T-helper 1 cell treated with Interleukin-12 subunit alpha and Interleukin-12 subunit beta and Interleukin-4 antibody, amounts not matched to agents 30 μg/mL and 1 μg/mL, for 36 hours (primary cell): Measurements from ENCODE around the gene CALN1.

Experiments used
- H3K27ac Mint-ChIP-seq: one replicate; pipeline ENCODE4 v1.8.0; 2021; ENCODE audit warnings: mild to moderate bottlenecking, mixed read lengths
- H3K27me3 Mint-ChIP-seq: one replicate; pipeline ENCODE4 v1.8.0; 2021; ENCODE audit warnings: low read depth, mixed read lengths
- H3K36me3 Mint-ChIP-seq: one replicate; pipeline ENCODE4 v1.8.0; 2021; ENCODE audit warnings: low read depth, mixed read lengths
- H3K4me1 Mint-ChIP-seq: one replicate; pipeline ENCODE4 v1.8.0; 2021; ENCODE audit warnings: low read depth, mixed read lengths
- H3K4me3 Mint-ChIP-seq: one replicate; pipeline ENCODE4 v1.8.0; 2021; ENCODE audit warnings: mild to moderate bottlenecking, moderate library complexity, mixed read lengths
- H3K9me3 Mint-ChIP-seq: one replicate; pipeline ENCODE4 v1.8.0; 2021; ENCODE audit warnings: mixed read lengths

Gene CALN1

GRCh38 chr7:72040641-72041040, 371.5 kb downstream of the CALN1 start:
- Mint-ChIP-seq H3K36me3 (no peaks in the 10 kb centered on the region), H3K27ac (no peak overlapping the region), H3K4me1 (no peaks in the 10 kb centered on the region), H3K4me3 (no peak overlapping the region), H3K9me3 (peaks cover 35% of the 10 kb centered on the region), H3K27me3 (no peaks in the 10 kb centered on the region)

DNA sequence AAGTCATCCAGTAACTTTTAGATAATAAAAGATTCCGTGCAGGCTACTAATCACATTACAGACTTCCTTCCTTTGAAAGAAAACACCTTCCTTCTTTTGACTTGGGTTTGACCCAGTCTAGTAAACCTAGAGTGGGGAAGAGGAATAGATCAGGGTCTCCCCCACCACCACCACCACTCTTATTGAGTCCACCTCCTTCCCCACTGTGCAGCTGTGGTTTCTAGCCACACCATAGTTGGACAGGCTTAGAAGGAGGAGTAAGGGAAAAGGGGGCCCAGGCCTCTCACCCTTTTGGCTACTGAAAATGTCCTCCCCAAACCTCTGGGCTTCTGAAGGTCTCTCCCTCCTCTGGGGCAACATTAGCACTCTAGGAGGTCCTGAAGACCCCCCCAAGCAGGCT, 372.7 kb downstream of the CALN1 start:
- no peaks in the 10 kb centered on the region for H3K4me1 Mint-ChIP-seq
- no peaks in the 10 kb centered on the region for H3K36me3 Mint-ChIP-seq
- H3K9me3 Mint-ChIP-seq = peaks cover 28% of the 10 kb centered on the region
- no peak overlapping the region for H3K27ac Mint-ChIP-seq
- H3K4me3 Mint-ChIP-seq = no peak overlapping the region
- H3K27me3 Mint-ChIP-seq = no peaks in the 10 kb centered on the region

DNA sequence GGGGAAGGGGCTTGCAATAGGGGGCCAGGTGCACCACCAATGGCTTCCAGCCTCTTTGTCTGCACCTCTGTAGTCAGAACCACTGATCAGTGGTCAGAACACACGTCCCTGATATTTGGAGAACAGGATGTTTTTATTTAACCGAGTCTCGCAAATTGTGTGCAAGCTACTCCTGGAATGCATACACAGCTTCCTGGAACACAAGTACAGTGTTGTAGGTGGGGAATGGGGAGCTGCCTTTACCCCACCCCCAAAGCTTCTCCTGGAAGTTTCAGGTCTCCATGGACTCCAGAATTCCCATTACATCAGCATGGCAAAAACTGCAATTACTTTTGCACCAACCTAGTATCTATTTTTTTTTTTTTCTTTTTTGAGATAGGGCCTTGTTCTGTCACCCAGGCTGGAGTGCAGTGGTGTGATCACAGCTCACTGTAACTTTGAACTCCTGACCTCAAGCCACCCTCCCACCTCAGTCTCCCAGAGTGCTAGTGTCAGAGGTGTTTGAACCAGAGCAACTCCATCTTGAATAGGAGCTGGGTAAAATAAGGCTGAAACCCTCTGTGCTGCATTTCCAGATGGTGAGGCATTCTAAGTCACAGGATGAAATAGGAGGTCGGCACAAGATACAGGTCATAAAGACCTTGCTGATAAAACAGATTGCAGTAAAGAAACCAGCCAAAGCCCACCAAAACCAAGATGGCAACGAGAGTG, 374.0 kb downstream of the CALN1 start:
- Mint-ChIP-seq H3K4me1 (no peaks in the 10 kb centered on the region), H3K9me3 (peaks cover 23% of the 10 kb centered on the region), H3K27ac (no peak overlapping the region)

GRCh38 chr7:72037516-72037915, 374.6 kb downstream of the CALN1 start:
- Mint-ChIP-seq H3K27ac (no peak overlapping the region), H3K4me3 (no peak overlapping the region), H3K36me3 (no peaks in the 10 kb centered on the region), H3K9me3 (peaks cover 27% of the 10 kb centered on the region), H3K27me3 (no peaks in the 10 kb centered on the region), H3K4me1 (no peaks in the 10 kb centered on the region)

More for the DNA sequence above, 374.0 kb downstream of the CALN1 start:
- H3K4me3 Mint-ChIP-seq = no peak overlapping the region
- H3K27me3 Mint-ChIP-seq = no peaks in the 10 kb centered on the region
- H3K36me3 Mint-ChIP-seq = no peaks in the 10 kb centered on the region

- no peak overlapping the region for H3K4me3 Mint-ChIP-seq
- H3K27ac Mint-ChIP-seq = no peak overlapping the region
- H3K9me3 Mint-ChIP-seq = peaks cover 30% of the 10 kb centered on the region
- H3K27me3 Mint-ChIP-seq = no peaks in the 10 kb centered on the region
- no peaks in the 10 kb centered on the region for H3K4me1 Mint-ChIP-seq
- H3K36me3 Mint-ChIP-seq = no peaks in the 10 kb centered on the region
Observed at GRCh38 chr7:72035266-72035665, 376.9 kb downstream of the CALN1 start.

DNA sequence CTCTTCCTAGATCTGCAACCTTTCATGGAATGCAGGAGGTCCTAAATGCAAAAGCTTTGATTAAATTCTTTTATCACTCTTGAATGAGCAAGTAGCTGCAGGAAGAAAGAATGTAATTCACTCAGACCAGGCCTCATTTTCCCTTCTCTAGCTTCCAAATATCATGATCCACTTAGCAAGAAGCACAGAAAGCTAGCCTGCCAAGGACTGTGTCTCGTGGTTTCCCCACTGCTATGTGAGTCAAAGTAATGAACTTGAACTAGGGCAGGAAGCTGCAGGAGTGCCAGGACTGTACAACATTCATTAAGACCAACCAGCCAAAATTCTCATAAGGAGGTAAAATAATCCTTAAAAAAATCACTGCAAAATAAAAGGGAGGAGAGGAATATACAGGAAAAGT, 379.2 kb downstream of the CALN1 start:
- Mint-ChIP-seq H3K27me3 (no peaks in the 10 kb centered on the region), H3K9me3 (peaks cover 25% of the 10 kb centered on the region), H3K4me1 (no peaks in the 10 kb centered on the region), H3K27ac (no peak overlapping the region), H3K4me3 (no peak overlapping the region), H3K36me3 (no peaks in the 10 kb centered on the region)

GRCh38 chr7:72030994-72031667, 381.0 kb downstream of the CALN1 start:
- peaks cover 25% of the 10 kb centered on the region for H3K9me3 Mint-ChIP-seq
- H3K36me3 Mint-ChIP-seq = no peaks in the 10 kb centered on the region
- no peak overlapping the region for H3K27ac Mint-ChIP-seq
- no peaks in the 10 kb centered on the region for H3K27me3 Mint-ChIP-seq
- no peak overlapping the region for H3K4me3 Mint-ChIP-seq
- H3K4me1 Mint-ChIP-seq = no peaks in the 10 kb centered on the region

DNA sequence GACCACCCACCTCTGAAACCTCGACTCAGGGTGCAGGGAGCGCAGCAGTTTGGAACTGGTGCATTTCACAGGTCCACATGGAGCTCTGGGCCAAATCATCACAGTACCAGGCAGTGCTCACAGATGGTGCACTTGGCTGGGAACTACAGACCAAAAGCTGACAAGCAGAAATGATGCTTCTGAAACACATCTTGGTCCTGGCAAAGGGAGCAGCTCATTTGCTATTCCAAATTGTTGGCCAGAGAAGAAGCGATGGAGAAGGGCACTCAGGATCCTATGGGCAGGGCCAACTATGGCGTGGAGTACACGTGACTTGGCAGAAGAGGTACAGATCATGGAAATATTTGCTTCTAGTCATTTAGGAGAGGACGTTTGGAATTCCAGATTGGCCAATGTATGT, 383.9 kb downstream of the CALN1 start:
- H3K4me1 Mint-ChIP-seq = no peaks in the 10 kb centered on the region
- H3K27ac Mint-ChIP-seq = no peak overlapping the region
- H3K9me3 Mint-ChIP-seq = peaks cover 41% of the 10 kb centered on the region
- peaks cover 1% of the 10 kb centered on the region for H3K36me3 Mint-ChIP-seq
- H3K27me3 Mint-ChIP-seq = no peaks in the 10 kb centered on the region
- no peak overlapping the region for H3K4me3 Mint-ChIP-seq

GRCh38 chr7:72025381-72025960, 386.7 kb downstream of the CALN1 start:
- no peaks in the 10 kb centered on the region for H3K27me3 Mint-ChIP-seq
- H3K27ac Mint-ChIP-seq = no peak overlapping the region
- H3K4me3 Mint-ChIP-seq = no peak overlapping the region
- peaks cover 1% of the 10 kb centered on the region for H3K36me3 Mint-ChIP-seq
- peaks cover 33% of the 10 kb centered on the region for H3K9me3 Mint-ChIP-seq
- no peaks in the 10 kb centered on the region for H3K4me1 Mint-ChIP-seq

- Mint-ChIP-seq H3K9me3 (peaks cover 43% of the 10 kb centered on the region), H3K4me1 (no peaks in the 10 kb centered on the region), H3K36me3 (peaks cover 1% of the 10 kb centered on the region), H3K27me3 (no peaks in the 10 kb centered on the region), H3K4me3 (no peak overlapping the region), H3K27ac (no peak overlapping the region)
Observed at GRCh38 chr7:72023926-72024325, 388.2 kb downstream of the CALN1 start.

DNA sequence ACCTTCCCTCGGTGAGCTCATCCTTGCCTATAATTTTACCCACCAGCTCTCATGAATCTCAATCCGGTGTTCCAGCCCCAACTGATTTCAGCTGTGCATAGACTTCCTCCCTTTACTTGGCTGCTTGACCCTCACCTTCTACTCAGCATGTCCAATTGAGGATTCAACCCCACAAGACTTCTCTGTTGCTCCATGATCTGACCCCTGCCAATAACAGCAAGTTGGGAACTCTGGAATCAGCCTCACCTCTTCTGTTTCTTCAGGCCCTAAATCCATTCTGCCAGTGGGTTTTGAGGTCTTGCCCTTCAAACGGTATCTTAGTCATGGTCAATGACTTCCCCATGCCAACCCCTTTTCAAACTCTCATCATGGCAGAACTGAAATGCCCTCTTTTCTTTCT, 390.4 kb downstream of the CALN1 start:
- Mint-ChIP-seq H3K27me3 (no peaks in the 10 kb centered on the region), H3K36me3 (peaks cover 1% of the 10 kb centered on the region), H3K4me1 (no peaks in the 10 kb centered on the region), H3K27ac (no peak overlapping the region), H3K4me3 (no peak overlapping the region), H3K9me3 (peaks cover 33% of the 10 kb centered on the region)

- Mint-ChIP-seq H3K4me3 (no peak overlapping the region), H3K9me3 (peaks cover 24% of the 10 kb centered on the region), H3K4me1 (no peaks in the 10 kb centered on the region), H3K27me3 (no peaks in the 10 kb centered on the region), H3K27ac (no peak overlapping the region), H3K36me3 (no peaks in the 10 kb centered on the region)
Observed at GRCh38 chr7:72020311-72020710, 391.8 kb downstream of the CALN1 start.

- no peaks in the 10 kb centered on the region for H3K27me3 Mint-ChIP-seq
- no peaks in the 10 kb centered on the region for H3K36me3 Mint-ChIP-seq
- peaks cover 19% of the 10 kb centered on the region for H3K9me3 Mint-ChIP-seq
- H3K27ac Mint-ChIP-seq = no peak overlapping the region
- no peak overlapping the region for H3K4me3 Mint-ChIP-seq
- H3K4me1 Mint-ChIP-seq = no peaks in the 10 kb centered on the region
Observed at GRCh38 chr7:72019436-72019835, 392.7 kb downstream of the CALN1 start.

GRCh38 chr7:72017756-72018155, 394.4 kb downstream of the CALN1 start:
- Mint-ChIP-seq H3K9me3 (peaks cover 13% of the 10 kb centered on the region), H3K36me3 (no peaks in the 10 kb centered on the region)

GRCh38 chr7:72016574-72016973, 395.6 kb downstream of the CALN1 start:
- Mint-ChIP-seq H3K36me3 (no peaks in the 10 kb centered on the region), H3K4me3 (no peak overlapping the region), H3K4me1 (no peaks in the 10 kb centered on the region), H3K27me3 (no peaks in the 10 kb centered on the region), H3K27ac (no peak overlapping the region), H3K9me3 (peaks cover 14% of the 10 kb centered on the region)

More at GRCh38 chr7:72017756-72018155, 394.4 kb downstream of the CALN1 start:
- no peak overlapping the region for H3K4me3 Mint-ChIP-seq
- no peak overlapping the region for H3K27ac Mint-ChIP-seq
- no peaks in the 10 kb centered on the region for H3K4me1 Mint-ChIP-seq
- H3K27me3 Mint-ChIP-seq = no peaks in the 10 kb centered on the region
